B cell (primary cell): ENCODE results near the gene ZNF774. TPM values are rescaled to one million over a fixed set of nuclear protein-coding genes. Genes with fewer than 3 reads are reported as not detected.

Source experiments
- ATAC-seq: fragments of 200-7000 bp; cut with Tn5 transposase; one replicate; pipeline ENCODE4 v1.10.0; 2021; ENCODE audit warnings: low read depth, mild to moderate bottlenecking, moderate number of reproducible peaks, moderate library complexity
- CTCF ChIA-PET: fragments of 350-600 bp; sonication (Branson Sonifier 250); formaldehyde crosslinking; loops from one replicate; lab custom pipeline; 2021; ENCODE audit warnings: antibody characterized with exemption, inconsistent platforms; lab: Charles Lee
- POLR2A ChIA-PET: fragments of 350-600 bp; sonication (Branson Sonifier 250); formaldehyde crosslinking; loops from one replicate; lab custom pipeline; 2021; ENCODE audit warnings: antibody characterized with exemption; lab: Charles Lee
- DNase-seq: peaks from one replicate; pipeline ENCODE4 v3.0.0; 2013
- H2AFZ ChIP-seq: 2 replicates; pipeline ENCODE4 v1.6.1; 2012; ENCODE audit warnings: mild to moderate bottlenecking, low read depth, low read length; ENCODE audit not compliant: insufficient read depth, poor library complexity, severe bottlenecking
- H3K27ac ChIP-seq, 2 donors: 1 replicate in 1 of 2; 2 replicates in 1 of 2; pipeline ENCODE4 v1.5.1; 2012 to 2013; ENCODE audit warnings: low read length in 2 of 2, mild to moderate bottlenecking in 2 of 2, moderate library complexity in 1 of 2
- H3K27me3 ChIP-seq, 4 experiments: fragments of 200-600 bp in 1 of 4; sonication (generic) in 1 of 4; replicated peaks in 1 of 4; 1 replicate in 2 of 4; 2 replicates in 2 of 4; pipeline versions ENCODE4 v1.6.1 to v1.7.0; 2013 to 2016; ENCODE audit warnings: low read length in 3 of 4, mild to moderate bottlenecking in 2 of 4, mixed read lengths in 1 of 4, moderate library complexity in 1 of 4; ENCODE audit not compliant: insufficient read depth in 4 of 4, control insufficient read depth in 3 of 4; ENCODE audit errors: control extremely low read depth in 1 of 4
- H3K36me3 ChIP-seq, 2 experiments: replicated peaks in 1 of 2; 1 replicate in 1 of 2; 2 replicates in 1 of 2; pipeline versions ENCODE4 v1.6.1 to v1.7.1; 2013; ENCODE audit warnings: low read length in 1 of 2; ENCODE audit not compliant: insufficient read depth in 2 of 2, control insufficient read depth in 1 of 2; ENCODE audit errors: control extremely low read depth in 1 of 2, extremely low read depth in 1 of 2
- H3K4me1 ChIP-seq, 2 donors: fragments of 200-600 bp in 1 of 2; sonication (generic) in 1 of 2; 1 replicate in 1 of 2; 2 replicates in 1 of 2; pipeline versions ENCODE4 v1.5.1 to v1.6.1; 2013 to 2017; ENCODE audit warnings: low read length in 2 of 2; ENCODE audit not compliant: control insufficient read depth in 2 of 2, insufficient read depth in 2 of 2
- H3K4me2 ChIP-seq: replicated peaks from 2 replicates; pipeline ENCODE3; 2012; ENCODE audit warnings: mild to moderate bottlenecking, low read depth, low read length; ENCODE audit not compliant: poor library complexity, severe bottlenecking
- H3K4me3 ChIP-seq, 5 experiments: fragments of 200-600 bp in 1 of 5; sonication (generic) in 1 of 5; 1 replicate in 3 of 5; 2 replicates in 2 of 5; pipeline versions ENCODE4 v1.5.1 to v1.7.0; 2011 to 2016; ENCODE audit warnings: low read length in 4 of 5, mild to moderate bottlenecking in 4 of 5, low read depth in 2 of 5, control low read depth in 1 of 5, moderate library complexity in 1 of 5; ENCODE audit not compliant: insufficient read depth in 1 of 5; ENCODE audit errors: control extremely low read depth in 1 of 5, extremely low read depth in 1 of 5
- H3K79me2 ChIP-seq: fragments of 200-600 bp; sonication (generic); one replicate; pipeline ENCODE4 v1.6.0; 2016; ENCODE audit warnings: low read length; ENCODE audit not compliant: control insufficient read depth, insufficient read depth
- H3K9ac ChIP-seq: fragments of 200-600 bp; sonication (generic); 2 replicates; pipeline ENCODE4 v1.6.1; 2017; ENCODE audit warnings: mild to moderate bottlenecking, low read length, moderate library complexity
- H3K9me3 ChIP-seq, 3 donors: one replicate each; pipeline versions ENCODE4 v1.6.1 to v1.7.1; 2013; ENCODE audit warnings: low read length in 2 of 3; ENCODE audit not compliant: control insufficient read depth in 2 of 3, insufficient read depth in 1 of 3; ENCODE audit errors: control extremely low read depth in 1 of 3
- H4K20me1 ChIP-seq: 2 replicates; pipeline ENCODE4 v1.6.0; 2012; ENCODE audit warnings: mild to moderate bottlenecking, low read length; ENCODE audit not compliant: insufficient read depth, control insufficient read depth, poor library complexity, severe bottlenecking
- H3K27ac Mint-ChIP-seq: one replicate; pipeline ENCODE4 v1.8.0; 2021; ENCODE audit warnings: mixed read lengths
- H3K27me3 Mint-ChIP-seq: one replicate; pipeline ENCODE4 v1.8.0; 2021; ENCODE audit warnings: mixed read lengths
- H3K4me1 Mint-ChIP-seq: one replicate; pipeline ENCODE4 v1.8.0; 2021; ENCODE audit warnings: mixed read lengths
- H3K4me3 Mint-ChIP-seq: one replicate; pipeline ENCODE4 v1.8.0; 2021; ENCODE audit warnings: mixed read lengths
- H3K9me3 Mint-ChIP-seq: one replicate; pipeline ENCODE4 v1.8.0; 2022; ENCODE audit warnings: mixed read lengths; ENCODE audit not compliant: insufficient read depth
- CTCF ChIP-seq: fragments of 200-600 bp; IDR thresholded peaks from one replicate; pipeline ENCODE4 v1.8.0; 2022; ENCODE audit warnings: antibody characterized with exemption, mild to moderate bottlenecking
- EZH2 ChIP-seq: IDR thresholded peaks from 2 replicates; pipeline ENCODE4 v1.6.1; 2012; ENCODE audit warnings: borderline replicate concordance, low read depth, mild to moderate bottlenecking, moderate library complexity, low read length; ENCODE audit not compliant: insufficient read depth, poor library complexity, severe bottlenecking
- WGBS: methylation state at CpG from one replicate; pipeline ENCODE4 v1.1.5; 2013; ENCODE audit warnings: missing lambda C conversion rate; ENCODE audit not compliant: insufficient coverage; 5-methylcytosine and 5-hydroxymethylcytosine counted together
- intact Hi-C: fragments of 100-400 bp; cut with micrococcal nuclease; formaldehyde crosslinking; loops from one replicate; pipeline ENCODE4 v1.10.0; 2022
- polyA plus RNA-seq: library from polyadenylated mRNA; depleted of rRNA; stranded (reverse); fragments of >200 nt; gene quantifications from 2 replicates; pipeline ENCODE4 v1.2.3, GENCODE V29; 2012
- total RNA-seq, 2 donors: library from RNA; stranded (reverse); fragments of 120-200 nt in 1 of 2; gene quantifications; 1 replicate in 1 of 2; 2 replicates in 1 of 2; pipeline versions ENCODE4 v1.2.3 to v1.2.4, GENCODE V29; 2013 to 2022

ZNF774 gene
- total and polyA plus RNA-seq, 2 donors (not counting 1 experiment from before 2014, with no cell fraction given), result 0.19 to 0.54 TPM

- intact Hi-C loops, result no loop called here
- Mint-ChIP-seq H3K27me3 (no peaks in the 10 kb centered on the region), H3K27ac (peak overlapping the region; percentile 10), H3K4me3 (no peak overlapping the region), H3K4me1 (peaks cover 7% of the 10 kb centered on the region), H3K9me3 (no peaks in the 10 kb centered on the region)
- H3K4me2 ChIP-seq, result no peak overlapping the region
- POLR2A ChIA-PET, result no interaction called here
- TF ChIP-seq EZH2 (no peak), CTCF (no peak)
- no peaks in the 10 kb centered on the region for H3K79me2 ChIP-seq
- H3K9me3 ChIP-seq, result no peaks in the 10 kb centered on the region
- CTCF ChIA-PET, result no interaction called here
- no peaks in the 10 kb centered on the region for H4K20me1 ChIP-seq
- no peak overlapping the region for H3K27ac ChIP-seq
- no peaks in the 10 kb centered on the region for H3K27me3 ChIP-seq
- H3K4me1 ChIP-seq, result peaks cover 3 to 10% of the 10 kb centered on the region in 2 donors
- H2AFZ ChIP-seq, result no peak overlapping the region
- H3K4me3 ChIP-seq, result no peak overlapping the region
- no peaks in the 10 kb centered on the region for H3K36me3 ChIP-seq
- ATAC-seq, result no peak
- 84% methylated on average over 6 of the region's 6 CpGs for whole genome bisulfite sequencing
- H3K9ac ChIP-seq, result no peak overlapping the region
- DNase-seq, result no peak
Observed at GRCh38 chr15:90348456-90348855, 3.6 kb upstream of the ZNF774 start.

GRCh38 chr15:90349072-90349471 is 3.0 kb upstream of the ZNF774 start:
- Histone ChIP-seq H3K4me1 (peaks cover 3 to 10% of the 10 kb centered on the region in 2 donors), H3K27me3 (no peaks in the 10 kb centered on the region), H3K27ac (no peak overlapping the region), H3K4me2 (no peak overlapping the region), H3K4me3 (no peak overlapping the region), H3K79me2 (no peaks in the 10 kb centered on the region), H2AFZ (no peak overlapping the region), H3K36me3 (no peaks in the 10 kb centered on the region), H4K20me1 (no peaks in the 10 kb centered on the region), H3K9ac (no peak overlapping the region), H3K9me3 (no peaks in the 10 kb centered on the region)
- Mint-ChIP-seq H3K9me3 (no peaks in the 10 kb centered on the region), H3K4me1 (peaks cover 7% of the 10 kb centered on the region), H3K27me3 (no peaks in the 10 kb centered on the region), H3K4me3 (no peak overlapping the region), H3K27ac (no peak overlapping the region)
- TF ChIP-seq EZH2 (no peak), CTCF (no peak)
- over 99% methylated on average over 15 of the region's 21 CpGs for WGBS
- CTCF ChIA-PET, result no interaction called here
- intact Hi-C loops, result no loop called here
- DNase-seq, result no peak
- ATAC-seq, result no peak
- POLR2A ChIA-PET, result no interaction called here
